ENCODE results near the gene MDC1.

GRCh38 chr6:30684386-30685156, 32.5 kb downstream of the MDC1 start:
- TF ChIP-seq CTCF (conservative IDR thresholded peaks at IDR 0.05; ENCODE audit: low read depth in 2 of 2) (no peak), POLR2AphosphoS5 (IDR thresholded peaks at IDR 0.05; ENCODE audit: low read depth) (no peak), EZH2phosphoT487 (IDR thresholded peaks at IDR 0.05; ENCODE audit: unreplicated experiment) (no peak), EZH2 (IDR thresholded peaks at IDR 0.05; ENCODE audit: low read depth, unreplicated experiment) (no peak), REST (IDR thresholded peaks at IDR 0.05; ENCODE audit: unreplicated experiment) (no peak), JUNB (IDR thresholded peaks at IDR 0.05; ENCODE audit: unreplicated experiment) (no peak)
- TF ChIP-seq, protein P1, sequence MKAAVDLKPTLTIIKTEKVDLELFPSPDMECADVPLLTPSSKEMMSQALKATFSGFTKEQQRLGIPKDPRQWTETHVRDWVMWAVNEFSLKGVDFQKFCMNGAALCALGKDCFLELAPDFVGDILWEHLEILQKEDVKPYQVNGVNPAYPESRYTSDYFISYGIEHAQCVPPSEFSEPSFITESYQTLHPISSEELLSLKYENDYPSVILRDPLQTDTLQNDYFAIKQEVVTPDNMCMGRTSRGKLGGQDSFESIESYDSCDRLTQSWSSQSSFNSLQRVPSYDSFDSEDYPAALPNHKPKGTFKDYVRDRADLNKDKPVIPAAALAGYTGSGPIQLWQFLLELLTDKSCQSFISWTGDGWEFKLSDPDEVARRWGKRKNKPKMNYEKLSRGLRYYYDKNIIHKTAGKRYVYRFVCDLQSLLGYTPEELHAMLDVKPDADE (IDR thresholded peaks at IDR 0.05) = no peak
